RWPE1 (cell line): ENCODE results near the gene PAFAH1B1.
A peak's percentile ranks its signal among the peaks of the same experiment; 100 is the strongest.
"Not testable (repeated sequence)": the region's sequence is repeated elsewhere in the genome, so short reads cannot be mapped to it uniquely, and the experiment has no call there.

Source experiments
- CTCF ChIA-PET: fragments of 350-600 bp; sonication (Branson Sonifier 250); formaldehyde crosslinking; extraction: SDS; loops from one replicate; lab custom pipeline; 2021; lab: Yijun Ruan, JAX
- POLR2A ChIA-PET: fragments of 400-600 bp; formaldehyde crosslinking; extraction: SDS; loops from one replicate; lab custom pipeline; 2020; ENCODE audit warnings: antibody characterized with exemption; ENCODE audit not compliant: low non-redundant PET; lab: Yijun Ruan, JAX
- DNase-seq: peaks from one replicate; pipeline ENCODE4 v3.0.0; 2012; ENCODE audit warnings: low spot score
- H3K27ac ChIP-seq: fragments of 450-650 bp; 2 replicates; pipeline ENCODE4 v1.5.1; 2017
- CTCF ChIP-seq: fragments of 450-650 bp; conservative IDR thresholded peaks from 2 replicates; pipeline ENCODE4 v1.5.1; 2017; ENCODE audit warnings: low read depth, mild to moderate bottlenecking

The PAFAH1B1 gene

GRCh38 chr17:2566056-2566455 lies 27.4 kb upstream of the PAFAH1B1 start:
- DNase-seq = no peak
- ChIA-PET POLR2A (no interaction called here), CTCF (no interaction called here)
- no peak for TF ChIP-seq CTCF
- H3K27ac ChIP-seq = peak overlapping the region; percentile 96

GRCh38 chr17:2571523-2572303 lies 21.7 kb upstream of the PAFAH1B1 start:
- CTCF ChIA-PET = no interaction called here

GRCh38 chr17:2572304-2572609 lies 21.2 kb upstream of the PAFAH1B1 start:
- H3K27ac ChIP-seq, DNase-seq, CTCF ChIA-PET, POLR2A ChIA-PET: not testable (repeated sequence)

More at GRCh38 chr17:2571523-2572303, 21.7 kb upstream of the PAFAH1B1 start:
- POLR2A ChIA-PET = no interaction called here
- H3K27ac ChIP-seq = no peak overlapping the region
- no peak for TF ChIP-seq CTCF
- DNase-seq = no peak

GRCh38 chr17:2580151-2580550 lies 13.3 kb upstream of the PAFAH1B1 start:
- DNase-seq = no peak
- ChIA-PET CTCF (interaction anchor here (1.2 kb wide), 1 partner anchor 64 kb away, joined by 4 read pairs; no protein-coding TSS in a partner anchor), POLR2A (interaction anchor here (1.3 kb wide), 1 partner anchor 12 kb away, joined by 7 read pairs; no protein-coding TSS in a partner anchor)
- TF ChIP-seq CTCF = no peak
- H3K27ac ChIP-seq = no peak overlapping the region

- TF ChIP-seq CTCF = no peak
- CTCF ChIA-PET = interaction anchor here (1.2 kb wide), 1 partner anchor 65 kb away, joined by 4 read pairs; no protein-coding TSS in a partner anchor
- POLR2A ChIA-PET = interaction anchor here (1.3 kb wide), 1 partner anchor 12 kb away, joined by 7 read pairs; no protein-coding TSS in a partner anchor
- no peak overlapping the region for H3K27ac ChIP-seq
- no peak for DNase-seq
Observed at GRCh38 chr17:2580661-2581060, 12.8 kb upstream of the PAFAH1B1 start.

GRCh38 chr17:2582493-2582892 lies 11.0 kb upstream of the PAFAH1B1 start:
- ChIA-PET POLR2A (no interaction called here), CTCF (no interaction called here)
- DNase-seq = no peak
- no peak for TF ChIP-seq CTCF
- no peak overlapping the region for H3K27ac ChIP-seq

- TF ChIP-seq CTCF = no peak
- CTCF ChIA-PET = no interaction called here
- POLR2A ChIA-PET = interaction anchor here (0.6 kb wide), 1 partner anchor 76 kb away, joined by 3 read pairs; no protein-coding TSS in a partner anchor
- DNase-seq = no peak
- no peak overlapping the region for H3K27ac ChIP-seq
Observed at GRCh38 chr17:2591040-2591640, 2.3 kb upstream of the PAFAH1B1 start.
